Right lobe of liver (tissue), 4 donors: ENCODE measurements around the gene S100P.

ENCODE experiments used
- POLR2A ChIP-seq: fragments of 450-650 bp; IDR thresholded peaks from one replicate; pipeline ENCODE4 v1.6.1; 2017; ENCODE audit warnings: antibody characterized with exemption, mild to moderate bottlenecking
- TF ChIP-seq, protein P1 (sequence below), 4 donors: fragments of 200-600 bp in 3 of 4; fragments of 450-650 bp in 1 of 4; IDR thresholded peaks; one replicate each; pipeline versions ENCODE4 v1.5.1 to v1.8.0; 2016 to 2022; ENCODE audit warnings: antibody characterized with exemption in 4 of 4, mild to moderate bottlenecking in 2 of 4
- donor health status: DM: no; HTN: no; CAD: no.
- donor health status: DM: no; HTN: no; CAD: no.
- donor health status: DM: no; HTN: yes; CAD: no.

DNA sequence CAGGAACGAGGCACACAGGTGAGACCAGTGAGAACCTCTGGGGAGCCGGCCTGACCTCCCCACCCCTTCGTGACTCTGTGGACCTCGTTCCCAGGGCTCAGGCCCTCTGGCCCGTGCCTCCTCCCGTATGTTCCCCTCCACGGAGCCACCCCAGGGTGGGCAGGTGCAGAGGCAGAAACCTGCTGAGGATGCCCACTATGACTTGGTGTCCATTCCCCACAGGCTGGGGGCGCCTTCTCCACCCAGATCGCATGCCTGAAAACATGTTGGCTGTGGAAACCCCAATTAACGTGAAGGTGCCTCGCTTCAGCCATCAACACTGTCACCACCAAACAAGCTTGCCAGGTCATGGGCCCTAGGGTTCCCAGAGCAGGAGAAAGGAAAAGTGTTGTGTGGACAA, 49.3 kb downstream of the S100P start:
- TF ChIP-seq, protein P1, sequence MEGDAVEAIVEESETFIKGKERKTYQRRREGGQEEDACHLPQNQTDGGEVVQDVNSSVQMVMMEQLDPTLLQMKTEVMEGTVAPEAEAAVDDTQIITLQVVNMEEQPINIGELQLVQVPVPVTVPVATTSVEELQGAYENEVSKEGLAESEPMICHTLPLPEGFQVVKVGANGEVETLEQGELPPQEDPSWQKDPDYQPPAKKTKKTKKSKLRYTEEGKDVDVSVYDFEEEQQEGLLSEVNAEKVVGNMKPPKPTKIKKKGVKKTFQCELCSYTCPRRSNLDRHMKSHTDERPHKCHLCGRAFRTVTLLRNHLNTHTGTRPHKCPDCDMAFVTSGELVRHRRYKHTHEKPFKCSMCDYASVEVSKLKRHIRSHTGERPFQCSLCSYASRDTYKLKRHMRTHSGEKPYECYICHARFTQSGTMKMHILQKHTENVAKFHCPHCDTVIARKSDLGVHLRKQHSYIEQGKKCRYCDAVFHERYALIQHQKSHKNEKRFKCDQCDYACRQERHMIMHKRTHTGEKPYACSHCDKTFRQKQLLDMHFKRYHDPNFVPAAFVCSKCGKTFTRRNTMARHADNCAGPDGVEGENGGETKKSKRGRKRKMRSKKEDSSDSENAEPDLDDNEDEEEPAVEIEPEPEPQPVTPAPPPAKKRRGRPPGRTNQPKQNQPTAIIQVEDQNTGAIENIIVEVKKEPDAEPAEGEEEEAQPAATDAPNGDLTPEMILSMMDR (IDR thresholded peaks at IDR 0.05) = no peak
- TF ChIP-seq POLR2A = no peak
